Measurements from ENCODE around the gene PLS3. TPM values are rescaled to one million over a fixed set of nuclear protein-coding genes. Genes with fewer than 3 reads are reported as not detected.

The PLS3 gene
- total RNA-seq, 2 donors from 2014 or later = 0.61 to 0.74 TPM

DNA sequence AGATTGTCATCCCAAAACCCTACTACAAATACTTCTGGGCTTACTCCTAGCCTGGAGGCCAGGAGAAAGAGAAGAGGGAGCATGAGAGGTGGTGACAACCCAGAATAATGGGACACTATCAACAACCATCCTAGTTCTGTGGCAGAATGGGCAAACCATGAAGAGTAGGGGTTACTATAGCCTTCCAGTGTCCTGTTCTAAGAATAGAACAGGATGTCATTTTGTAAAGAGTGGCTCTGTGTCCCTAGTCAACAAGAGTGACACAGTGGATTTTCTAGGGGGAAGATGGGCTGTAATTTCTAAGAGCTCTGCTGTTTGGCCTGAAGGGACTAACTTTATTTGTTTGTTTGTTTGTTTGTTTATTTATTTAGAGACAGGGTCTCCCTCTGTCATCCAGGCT, 136.0 kb downstream of the PLS3 start:
- H3K4me1 Mint-ChIP-seq (ENCODE audit: low read depth in 2 of 2) = no peaks in the 10 kb centered on the region
- no peak overlapping the region for H3K4me3 Mint-ChIP-seq
- DNase-seq (ENCODE audit: low spot score) (no peak), ATAC-seq (no peak)
- no peak overlapping the region for H3K27ac Mint-ChIP-seq
- no peaks in the 10 kb centered on the region for H3K36me3 Mint-ChIP-seq
- H3K9me3 Mint-ChIP-seq = no peaks in the 10 kb centered on the region
- H3K27me3 Mint-ChIP-seq = peaks cover 0 to 4% of the 10 kb centered on the region in 2 donors

DNA sequence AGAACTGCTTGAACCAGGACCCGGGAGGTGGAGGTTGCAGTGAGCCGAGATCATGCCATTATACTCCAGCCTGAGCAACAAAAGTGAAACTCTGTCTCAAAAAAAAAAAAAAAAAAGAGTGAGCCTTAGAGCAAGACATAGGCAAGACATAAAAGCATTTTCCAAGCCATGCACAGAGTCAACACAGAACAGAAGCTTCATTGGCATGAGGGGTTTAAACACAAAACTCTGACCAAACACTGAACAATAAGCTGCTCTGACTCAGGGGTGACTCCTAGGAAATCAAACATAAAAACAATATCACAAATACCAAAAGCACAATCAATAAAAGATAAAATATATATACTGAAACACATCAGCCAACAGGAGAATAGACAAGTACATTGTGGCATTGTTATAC, 136.8 kb downstream of the PLS3 start:
- ATAC-seq = no peak
- Mint-ChIP-seq H3K9me3 (no peaks in the 10 kb centered on the region), H3K27me3 (peaks cover 0 to 4% of the 10 kb centered on the region in 2 donors), H3K36me3 (no peaks in the 10 kb centered on the region), H3K4me3 (no peak overlapping the region), H3K4me1 (ENCODE audit: low read depth in 2 of 2) (no peaks in the 10 kb centered on the region), H3K27ac (no peak overlapping the region)
- DNase-seq (ENCODE audit: low spot score) = no peak
